Right lobe of liver (tissue), 4 donors: ENCODE results near the gene ARHGAP21.

Source experiments
- POLR2A ChIP-seq: fragments of 450-650 bp; IDR thresholded peaks from one replicate; pipeline ENCODE4 v1.6.1; 2017; ENCODE audit warnings: antibody characterized with exemption, mild to moderate bottlenecking
- TF ChIP-seq, protein P1 (sequence below), 4 donors: fragments of 200-600 bp in 3 of 4; fragments of 450-650 bp in 1 of 4; IDR thresholded peaks; one replicate each; pipeline versions ENCODE4 v1.5.1 to v1.8.0; 2016 to 2022; ENCODE audit warnings: antibody characterized with exemption in 4 of 4, mild to moderate bottlenecking in 2 of 4
- donor health status: DM: no; HTN: no; CAD: no.
- donor health status: DM: no; HTN: no; CAD: no.
- donor health status: DM: no; HTN: yes; CAD: no.

DNA sequence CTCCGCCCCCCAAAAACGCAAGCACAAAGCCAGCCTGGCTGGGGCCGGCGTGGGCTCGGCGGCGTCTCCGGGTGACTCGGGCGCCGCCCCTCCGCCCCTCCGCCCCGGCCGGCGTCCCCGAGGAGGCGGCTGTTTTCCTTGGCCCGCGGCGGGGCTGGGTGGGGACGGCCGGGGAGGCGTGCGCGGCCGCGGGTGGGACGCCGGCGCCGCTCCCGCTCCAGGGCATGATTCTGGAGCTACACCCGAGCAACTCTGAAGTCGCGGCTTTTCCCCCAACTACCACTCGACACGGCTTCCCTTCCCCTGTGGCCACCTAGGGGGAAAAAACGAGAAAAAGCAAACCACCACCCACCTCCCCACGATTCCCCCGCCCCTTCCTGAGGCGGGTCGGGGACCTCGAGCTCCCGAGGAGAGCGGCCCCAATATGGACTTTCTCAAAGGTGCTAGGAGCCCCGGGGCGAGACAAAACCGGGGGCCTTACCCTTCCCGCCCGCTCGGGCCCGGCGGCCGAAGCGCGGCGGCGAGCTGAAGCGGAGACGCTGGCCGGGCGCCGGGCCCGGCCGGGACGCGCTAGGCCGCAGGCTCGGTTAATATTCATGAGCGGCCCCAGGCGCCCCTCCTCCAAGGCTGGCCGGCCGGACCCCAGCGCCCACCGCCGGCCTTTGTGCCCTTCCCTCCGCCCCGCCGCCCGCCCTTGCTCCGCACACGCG, 856 bp downstream of the ARHGAP21 start:
- TF ChIP-seq POLR2A: peak; percentile 51
- TF ChIP-seq, protein P1, sequence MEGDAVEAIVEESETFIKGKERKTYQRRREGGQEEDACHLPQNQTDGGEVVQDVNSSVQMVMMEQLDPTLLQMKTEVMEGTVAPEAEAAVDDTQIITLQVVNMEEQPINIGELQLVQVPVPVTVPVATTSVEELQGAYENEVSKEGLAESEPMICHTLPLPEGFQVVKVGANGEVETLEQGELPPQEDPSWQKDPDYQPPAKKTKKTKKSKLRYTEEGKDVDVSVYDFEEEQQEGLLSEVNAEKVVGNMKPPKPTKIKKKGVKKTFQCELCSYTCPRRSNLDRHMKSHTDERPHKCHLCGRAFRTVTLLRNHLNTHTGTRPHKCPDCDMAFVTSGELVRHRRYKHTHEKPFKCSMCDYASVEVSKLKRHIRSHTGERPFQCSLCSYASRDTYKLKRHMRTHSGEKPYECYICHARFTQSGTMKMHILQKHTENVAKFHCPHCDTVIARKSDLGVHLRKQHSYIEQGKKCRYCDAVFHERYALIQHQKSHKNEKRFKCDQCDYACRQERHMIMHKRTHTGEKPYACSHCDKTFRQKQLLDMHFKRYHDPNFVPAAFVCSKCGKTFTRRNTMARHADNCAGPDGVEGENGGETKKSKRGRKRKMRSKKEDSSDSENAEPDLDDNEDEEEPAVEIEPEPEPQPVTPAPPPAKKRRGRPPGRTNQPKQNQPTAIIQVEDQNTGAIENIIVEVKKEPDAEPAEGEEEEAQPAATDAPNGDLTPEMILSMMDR (IDR thresholded peaks at IDR 0.05): no peak
